HG03565 (cell line): Measurements from ENCODE around the gene MRAP2.

Experiments used
- ATAC-seq: cut with Tn5 transposase; IDR thresholded peaks from one replicate; pipeline ENCODE4 v1.9.1; 2021; ENCODE audit warnings: mild to moderate bottlenecking, moderate library complexity; ENCODE audit not compliant: unreplicated experiment

Gene MRAP2

GRCh38 chr6:84033523-84034451 is at the start of gene MRAP2:
MRAP2 (plus strand) TSS chr6:84033772; CDS start chr6:84055319, 21,547 bp downstream.
- no peak for ATAC-seq

GRCh38 chr6:83984411-83984810 is 49.2 kb upstream of the MRAP2 start:
- ATAC-seq, result no peak

GRCh38 chr6:83985308-83985713 is 48.3 kb upstream of the MRAP2 start:
- ATAC-seq, result no peak

GRCh38 chr6:83985715-83986114 is 47.9 kb upstream of the MRAP2 start:
- no peak for ATAC-seq

GRCh38 chr6:83998021-83998584 is 35.5 kb upstream of the MRAP2 start:
- ATAC-seq, result no peak

- no peak for ATAC-seq
These were observed 32.5 kb upstream of the MRAP2 start for GRCh38 chr6:84001119-84001518.

GRCh38 chr6:84002226-84002625 is 31.3 kb upstream of the MRAP2 start:
- no peak for ATAC-seq

- no peak for ATAC-seq
These were observed 30.4 kb upstream of the MRAP2 start for GRCh38 chr6:84003131-84003530.

- no peak for ATAC-seq
These were observed 29.9 kb upstream of the MRAP2 start for GRCh38 chr6:84003654-84004053.

- ATAC-seq, result no peak
These were observed 25.7 kb upstream of the MRAP2 start for GRCh38 chr6:84007871-84008270.

- no peak for ATAC-seq
These were observed 20.2 kb upstream of the MRAP2 start for GRCh38 chr6:84013354-84013753.

GRCh38 chr6:84013931-84014330 is 19.6 kb upstream of the MRAP2 start:
- ATAC-seq, result no peak

- ATAC-seq, result no peak
These were observed 17.5 kb upstream of the MRAP2 start for GRCh38 chr6:84016029-84016428.

GRCh38 chr6:84017709-84018452 is 15.7 kb upstream of the MRAP2 start:
- peak; percentile 88 for ATAC-seq

- no peak for ATAC-seq
These were observed 15.0 kb upstream of the MRAP2 start for GRCh38 chr6:84018453-84019061.

- ATAC-seq, result no peak
These were observed 14.3 kb upstream of the MRAP2 start for GRCh38 chr6:84019141-84019841.

- ATAC-seq, result no peak
These were observed 13.7 kb upstream of the MRAP2 start for GRCh38 chr6:84019842-84020211.

GRCh38 chr6:84021625-84022024 is 11.9 kb upstream of the MRAP2 start:
- ATAC-seq, result no peak

- no peak for ATAC-seq
These were observed 6.8 kb upstream of the MRAP2 start for GRCh38 chr6:84026721-84027164.

- ATAC-seq, result no peak
These were observed 6.0 kb upstream of the MRAP2 start for GRCh38 chr6:84027340-84028181.
